ENCODE results near the gene KRT9.
"Not testable (repeated sequence)": the region's sequence is repeated elsewhere in the genome, so short reads cannot be mapped to it uniquely, and the experiment has no call there.

KRT9 gene

DNA sequence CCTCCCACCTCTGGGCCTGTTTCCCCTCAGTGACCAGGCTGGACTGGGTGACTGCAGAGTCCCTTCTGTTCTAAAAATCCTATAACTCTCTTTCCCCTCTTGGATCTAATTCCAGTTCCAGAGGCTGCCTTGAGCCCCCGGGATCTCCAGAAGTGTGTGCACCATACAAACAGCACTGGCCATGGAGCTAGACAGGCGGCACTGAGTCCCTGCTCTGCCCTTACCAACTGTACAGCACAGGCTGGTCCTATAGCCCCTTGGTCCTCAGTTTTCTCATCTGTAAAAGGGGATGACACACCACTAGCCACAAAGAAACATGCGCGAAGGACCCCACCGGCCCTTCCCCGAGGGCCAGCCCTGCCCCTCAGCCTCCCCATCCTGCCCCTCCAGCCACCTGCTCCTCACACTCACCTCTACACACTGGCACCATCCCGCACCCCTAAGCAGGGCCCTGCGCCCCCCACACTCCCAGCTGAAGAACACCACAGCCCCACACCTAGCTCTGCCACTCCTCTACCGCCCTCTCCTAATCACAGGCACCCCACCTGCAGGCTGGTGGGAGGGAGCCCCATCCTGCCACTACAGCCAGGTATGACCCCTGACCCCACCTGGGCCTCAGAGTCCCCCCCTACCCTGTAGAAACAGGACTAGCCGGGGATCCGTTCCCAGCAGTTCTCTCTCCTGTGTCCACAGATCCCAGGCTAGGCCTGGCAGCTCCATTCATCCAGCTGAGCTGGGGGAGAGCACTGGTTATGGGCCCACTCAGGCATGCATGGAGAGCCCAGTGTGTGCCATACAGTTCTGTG, 41.6 kb upstream of the KRT9 start:
- H3K36me3 Mint-ChIP-seq (ENCODE audit: low read depth) = no peaks in the 10 kb centered on the region
- no peaks in the 10 kb centered on the region for H3K9me3 Mint-ChIP-seq

GRCh38 chr17:41612376-41613160, 40.7 kb upstream of the KRT9 start, which contains the start of gene KRT16:
Gene KRT16, minus strand, starts transcription at chr17:41612767. Its CDS starts 79 bp downstream, at chr17:41612688.
- H3K4me3 Mint-ChIP-seq; H3K9me3 Mint-ChIP-seq; H3K27ac Mint-ChIP-seq; H3K36me3 Mint-ChIP-seq (ENCODE audit: low read depth): not testable (repeated sequence)
- H3K27me3 Mint-ChIP-seq = peaks cover 64% of the 10 kb centered on the region
- intact Hi-C loops (cut with micrococcal nuclease) = loop anchor here (5.0 kb wide), 1 partner anchor 35 kb away; no protein-coding TSS in a partner anchor
- peaks cover 36% of the 10 kb centered on the region for H3K4me1 Mint-ChIP-seq (ENCODE audit: low read depth)

More for the DNA sequence above, 41.6 kb upstream of the KRT9 start:
- peaks cover 36% of the 10 kb centered on the region for H3K4me1 Mint-ChIP-seq (ENCODE audit: low read depth)
- H3K27me3 Mint-ChIP-seq = peaks cover 69% of the 10 kb centered on the region
- no peak overlapping the region for H3K4me3 Mint-ChIP-seq
- intact Hi-C loops (cut with micrococcal nuclease) = loop anchor here (5.0 kb wide), 1 partner anchor 34 kb away; no protein-coding TSS in a partner anchor
- H3K27ac Mint-ChIP-seq = no peak overlapping the region

DNA sequence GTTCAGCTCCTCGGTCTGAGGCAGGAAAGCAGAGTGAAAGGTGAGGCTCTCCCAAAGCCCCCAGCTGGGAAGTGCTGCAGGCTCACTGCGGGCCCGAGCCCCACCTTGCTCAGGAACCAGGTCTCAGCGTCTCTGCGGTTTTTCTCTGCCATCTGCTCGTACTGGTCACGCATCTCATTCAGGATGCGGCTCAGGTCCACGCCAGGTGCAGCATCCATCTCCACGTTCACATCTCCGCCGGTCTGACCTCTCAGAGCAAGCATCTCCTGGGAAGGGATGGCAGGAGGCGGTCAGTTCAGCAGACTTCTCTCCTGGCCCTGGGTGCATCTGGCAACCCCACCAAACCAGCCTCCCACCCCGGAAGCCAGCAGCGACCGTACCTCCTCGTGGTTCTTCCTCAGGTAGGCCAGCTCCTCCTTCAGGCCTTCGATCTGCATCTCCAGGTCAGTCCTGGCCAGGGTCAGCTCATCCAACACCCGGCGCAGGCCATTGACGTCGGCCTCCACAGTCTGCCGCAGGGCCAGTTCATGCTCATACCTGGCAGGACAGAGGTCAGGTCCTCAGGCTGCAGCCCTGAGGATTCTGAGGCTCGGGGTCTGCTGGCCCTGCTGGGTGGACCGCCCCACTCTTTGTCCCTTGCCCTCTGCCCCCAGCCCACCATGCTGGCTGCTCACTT, 39.2 kb upstream of the KRT9 start:
- Mint-ChIP-seq H3K27me3 (peaks cover 69% of the 10 kb centered on the region), H3K9me3 (peaks cover 18% of the 10 kb centered on the region), H3K27ac (no peak overlapping the region), H3K36me3 (ENCODE audit: low read depth) (peaks cover 11% of the 10 kb centered on the region), H3K4me1 (ENCODE audit: low read depth) (peaks cover 36% of the 10 kb centered on the region), H3K4me3 (no peak overlapping the region)
- intact Hi-C loops (cut with micrococcal nuclease) = loop anchor here (5.0 kb wide), 1 partner anchor 36 kb away; no protein-coding TSS in a partner anchor

DNA sequence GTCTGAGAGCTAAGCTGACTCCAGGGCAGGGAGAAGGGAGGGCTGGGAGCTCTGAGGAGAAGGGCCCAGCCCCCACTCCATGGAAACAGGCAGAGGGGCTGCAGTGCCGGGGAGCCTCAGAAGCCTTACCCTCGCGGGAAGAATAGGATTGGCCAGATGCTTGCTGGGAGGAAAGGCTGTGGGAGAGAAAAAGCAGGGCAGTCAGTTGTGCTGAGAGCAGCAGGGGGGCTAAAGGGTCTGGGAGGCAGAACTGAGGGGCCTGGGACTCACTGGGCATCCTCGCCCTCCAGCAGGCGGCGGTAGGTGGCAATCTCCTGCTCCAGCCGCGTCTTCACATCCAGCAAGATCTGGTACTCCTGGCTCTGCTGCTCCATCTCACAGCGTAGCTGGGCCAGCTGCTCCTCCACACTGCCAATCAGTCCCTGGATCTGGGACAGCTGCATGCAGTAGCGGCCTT, 38.2 kb upstream of the KRT9 start:
- peak overlapping the region; percentile 19 for H3K27ac Mint-ChIP-seq
- peaks cover 28% of the 10 kb centered on the region for H3K4me1 Mint-ChIP-seq (ENCODE audit: low read depth)
- intact Hi-C loops (cut with micrococcal nuclease) = loop anchor here (5.0 kb wide), 1 partner anchor 37 kb away; no protein-coding TSS in a partner anchor
- H3K4me3 Mint-ChIP-seq = not testable (repeated sequence)
- peaks cover 11% of the 10 kb centered on the region for H3K36me3 Mint-ChIP-seq (ENCODE audit: low read depth)
- H3K9me3 Mint-ChIP-seq = peaks cover 19% of the 10 kb centered on the region
- peaks cover 65% of the 10 kb centered on the region for H3K27me3 Mint-ChIP-seq

- H3K9me3 Mint-ChIP-seq = peaks cover 19% of the 10 kb centered on the region
- H3K36me3 Mint-ChIP-seq (ENCODE audit: low read depth) = peaks cover 11% of the 10 kb centered on the region
- H3K4me3 Mint-ChIP-seq; intact Hi-C loops (cut with micrococcal nuclease); H3K27ac Mint-ChIP-seq; H3K4me1 Mint-ChIP-seq (ENCODE audit: low read depth): not testable (repeated sequence)
- H3K27me3 Mint-ChIP-seq = peaks cover 48% of the 10 kb centered on the region
Observed at GRCh38 chr17:41606930-41607329, 35.1 kb upstream of the KRT9 start.

GRCh38 chr17:41602524-41602923, 30.7 kb upstream of the KRT9 start:
- Mint-ChIP-seq H3K27me3 (peaks cover 19% of the 10 kb centered on the region), H3K36me3 (ENCODE audit: low read depth) (peaks cover 11% of the 10 kb centered on the region), H3K27ac (no peak overlapping the region), H3K4me1 (ENCODE audit: low read depth) (no peaks in the 10 kb centered on the region), H3K9me3 (peaks cover 16% of the 10 kb centered on the region), H3K4me3 (no peak overlapping the region)
- intact Hi-C loops (cut with micrococcal nuclease) = no loop called here

DNA sequence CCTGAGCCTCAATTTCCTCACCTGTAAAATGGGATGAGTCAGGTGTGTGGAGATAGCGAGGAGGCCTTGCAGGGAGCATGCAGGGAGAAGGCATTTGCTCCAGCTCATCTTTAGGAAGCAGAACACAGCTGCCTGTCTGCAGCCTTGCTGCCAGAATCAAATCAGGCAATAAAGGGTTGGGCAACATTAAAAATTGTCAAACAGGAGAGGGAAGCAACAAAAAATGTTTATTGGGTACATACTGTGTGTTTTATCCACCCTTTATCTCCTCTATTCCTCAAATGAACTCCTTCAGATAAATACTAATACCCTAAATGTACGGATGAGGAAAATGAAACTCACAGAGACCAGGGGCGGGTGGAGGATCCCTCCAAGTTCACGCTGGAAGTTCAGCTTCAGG, 28.5 kb upstream of the KRT9 start:
- Mint-ChIP-seq H3K9me3 (no peaks in the 10 kb centered on the region), H3K27me3 (peaks cover 16% of the 10 kb centered on the region), H3K27ac (no peak overlapping the region), H3K4me3 (no peak overlapping the region), H3K4me1 (ENCODE audit: low read depth) (peaks cover 5% of the 10 kb centered on the region), H3K36me3 (ENCODE audit: low read depth) (no peaks in the 10 kb centered on the region)
- intact Hi-C loops (cut with micrococcal nuclease) = no loop called here

DNA sequence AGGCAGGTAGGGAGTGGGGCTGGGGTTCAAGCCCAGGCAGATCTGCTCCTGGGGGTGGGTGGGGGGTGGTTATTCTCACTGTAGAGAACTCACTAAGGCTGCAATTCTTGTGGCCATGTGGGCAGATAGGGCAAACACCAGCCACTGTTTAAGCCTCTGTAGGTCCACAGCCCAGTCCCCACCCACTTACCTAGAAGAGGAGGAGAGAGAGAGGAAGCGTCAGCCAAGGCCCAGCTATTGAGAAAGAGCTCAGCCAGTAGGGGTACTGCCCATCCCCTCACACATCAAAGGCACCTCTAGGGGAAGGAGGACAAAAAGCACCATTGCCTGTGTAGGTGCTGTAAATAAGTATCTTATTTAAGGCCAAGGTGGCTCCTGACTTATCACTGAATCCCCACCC, 27.8 kb upstream of the KRT9 start:
- Mint-ChIP-seq H3K4me3 (no peak overlapping the region), H3K27me3 (peaks cover 17% of the 10 kb centered on the region), H3K4me1 (ENCODE audit: low read depth) (peaks cover 6% of the 10 kb centered on the region), H3K27ac (no peak overlapping the region), H3K9me3 (no peaks in the 10 kb centered on the region), H3K36me3 (ENCODE audit: low read depth) (no peaks in the 10 kb centered on the region)
- intact Hi-C loops (cut with micrococcal nuclease) = no loop called here

DNA sequence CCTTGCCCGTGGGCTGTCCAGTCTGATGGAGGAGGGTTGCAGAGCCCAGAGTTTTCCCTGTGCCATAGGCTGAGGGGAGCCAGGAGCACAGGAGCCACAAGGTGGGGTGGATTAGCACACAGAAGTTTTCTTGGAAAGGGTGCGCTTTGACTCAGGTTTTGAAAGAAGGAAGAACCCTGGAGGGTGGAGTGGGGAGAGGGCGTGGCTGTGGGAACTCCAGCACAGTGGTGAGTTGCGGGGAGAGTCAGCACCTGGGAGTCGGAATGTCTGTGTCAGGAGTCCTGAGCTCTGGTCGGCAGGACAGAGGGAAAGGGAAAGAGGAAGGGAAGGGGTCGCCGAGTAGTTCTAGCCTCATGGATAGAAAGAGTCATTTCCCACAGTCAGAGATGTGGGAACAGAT, 23.7 kb upstream of the KRT9 start:
- intact Hi-C loops (cut with micrococcal nuclease) = no loop called here
- peaks cover 24% of the 10 kb centered on the region for H3K27me3 Mint-ChIP-seq
- H3K9me3 Mint-ChIP-seq = no peaks in the 10 kb centered on the region

GRCh38 chr17:41594363-41594915, 22.6 kb upstream of the KRT9 start:
- H3K27me3 Mint-ChIP-seq = peaks cover 25% of the 10 kb centered on the region
- peaks cover 6% of the 10 kb centered on the region for H3K4me1 Mint-ChIP-seq (ENCODE audit: low read depth)

More for the DNA sequence above, 23.7 kb upstream of the KRT9 start:
- H3K4me3 Mint-ChIP-seq = no peak overlapping the region
- H3K4me1 Mint-ChIP-seq (ENCODE audit: low read depth) = peaks cover 6% of the 10 kb centered on the region
- no peaks in the 10 kb centered on the region for H3K36me3 Mint-ChIP-seq (ENCODE audit: low read depth)
- no peak overlapping the region for H3K27ac Mint-ChIP-seq

DNA sequence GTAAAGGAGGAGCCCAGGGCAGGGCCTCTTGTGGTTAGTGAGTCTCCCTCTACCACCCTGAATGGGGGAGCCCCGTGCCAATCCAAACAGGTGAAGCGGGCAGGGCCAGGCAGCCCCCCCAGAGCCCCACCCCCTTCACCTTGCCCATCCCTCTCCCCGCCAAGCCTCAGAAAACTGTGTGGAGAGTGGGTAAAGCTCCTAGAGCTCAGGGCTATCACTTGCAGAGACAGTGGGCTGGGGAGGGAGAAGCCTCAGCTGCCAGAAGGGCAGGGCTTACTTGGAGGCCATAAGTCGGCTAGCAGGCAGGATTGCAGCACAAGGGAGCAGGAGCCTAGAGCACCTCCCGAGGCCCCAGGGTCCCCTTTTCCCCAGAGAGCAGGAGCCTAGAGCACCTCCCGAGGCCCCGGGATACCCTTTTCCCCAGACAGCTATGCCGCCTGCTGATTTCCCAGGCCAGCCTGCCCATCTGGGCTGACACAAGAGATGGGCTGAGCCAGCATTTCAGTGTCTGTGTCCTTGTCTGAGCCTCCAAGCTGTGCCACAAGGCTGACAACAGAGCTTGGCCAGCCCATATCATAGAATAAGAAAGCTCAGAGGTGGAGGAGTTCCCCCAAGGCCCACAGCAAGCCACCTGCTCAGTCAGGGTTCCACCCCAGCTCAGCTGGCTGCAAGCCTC, 21.6 kb upstream of the KRT9 start:
- Mint-ChIP-seq H3K27me3 (peaks cover 28% of the 10 kb centered on the region), H3K4me3 (no peak overlapping the region), H3K36me3 (ENCODE audit: low read depth) (no peaks in the 10 kb centered on the region), H3K27ac (no peak overlapping the region), H3K4me1 (ENCODE audit: low read depth) (peaks cover 6% of the 10 kb centered on the region), H3K9me3 (no peaks in the 10 kb centered on the region)
- intact Hi-C loops (cut with micrococcal nuclease) = no loop called here

More at GRCh38 chr17:41594363-41594915, 22.6 kb upstream of the KRT9 start:
- H3K9me3 Mint-ChIP-seq = no peaks in the 10 kb centered on the region
- no peaks in the 10 kb centered on the region for H3K36me3 Mint-ChIP-seq (ENCODE audit: low read depth)
- no peak overlapping the region for H3K27ac Mint-ChIP-seq
- intact Hi-C loops (cut with micrococcal nuclease) = no loop called here
- H3K4me3 Mint-ChIP-seq = no peak overlapping the region

DNA sequence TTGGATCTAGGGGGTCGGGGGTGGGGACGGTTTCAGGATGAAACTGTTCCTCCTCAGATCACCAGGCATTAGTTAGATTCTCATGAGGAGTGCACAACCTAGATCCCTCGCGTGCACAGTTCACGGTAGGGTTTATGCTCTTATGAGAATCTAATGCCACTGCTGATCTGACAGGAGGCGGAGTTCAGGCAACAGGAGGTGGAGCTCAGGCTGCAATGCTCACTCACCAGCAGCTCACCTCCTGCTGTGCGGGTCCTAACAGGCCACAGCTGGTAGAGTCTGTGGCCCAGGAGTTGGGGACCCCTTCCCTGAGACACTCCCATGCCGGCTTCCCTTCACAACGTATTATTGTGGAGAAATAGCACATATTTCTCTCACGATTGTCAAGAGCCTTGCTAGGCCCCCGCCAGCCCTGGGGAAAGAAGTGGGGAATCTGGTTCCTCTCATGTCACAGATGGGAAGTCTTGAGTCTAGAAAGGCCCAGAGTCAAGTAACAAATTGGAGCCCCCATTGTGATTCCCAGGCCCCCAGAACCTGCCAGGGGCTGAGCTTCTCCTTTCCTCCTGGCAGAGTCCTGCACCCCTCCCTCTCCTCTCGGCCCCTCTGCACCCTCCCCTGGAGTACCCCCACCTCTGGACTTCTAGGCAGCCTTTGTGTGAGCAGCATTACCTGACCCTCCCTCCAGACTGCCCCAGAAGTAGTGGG, 20.9 kb upstream of the KRT9 start:
- intact Hi-C loops (cut with micrococcal nuclease) = no loop called here
- Mint-ChIP-seq H3K9me3 (no peaks in the 10 kb centered on the region), H3K27ac (no peak overlapping the region), H3K4me3 (no peak overlapping the region), H3K36me3 (ENCODE audit: low read depth) (no peaks in the 10 kb centered on the region), H3K4me1 (ENCODE audit: low read depth) (peaks cover 6% of the 10 kb centered on the region), H3K27me3 (peaks cover 30% of the 10 kb centered on the region)
